K562 (cell line): ENCODE data around the gene SH2D3A. TPM values are rescaled to one million over a fixed set of nuclear protein-coding genes. Genes with fewer than 3 reads are reported as not detected.

Experiments used
- DPF2 ChIP-seq: fragments of 450-650 bp; IDR thresholded peaks from 2 replicates; pipeline ENCODE4 v1.6.1; 2016
- ESRRB ChIP-seq: fragments of 250-450 bp; sonication (Bioruptor Pico); IDR thresholded peaks from 2 replicates; pipeline ENCODE4 v1.5.0; 2020; ENCODE audit warnings: mild to moderate bottlenecking, moderate library complexity, borderline replicate concordance
- FOXM1 ChIP-seq, 2 experiments: fragments of 450-650 bp in 1 of 2; sonication (generic) in 1 of 2; formaldehyde crosslinking in 1 of 2; IDR thresholded peaks; 2 replicates each; pipeline versions ENCODE4 v1.6.1 to v1.9.0; 2017 to 2022; ENCODE audit warnings: low read depth in 2 of 2, mild to moderate bottlenecking in 2 of 2, missing genetic modification reagents in 1 of 2, moderate library complexity in 1 of 2
- HDAC3 ChIP-seq: fragments of 450-650 bp; IDR thresholded peaks from 2 replicates; pipeline ENCODE4 v1.6.1; 2018; ENCODE audit warnings: borderline replicate concordance, mild to moderate bottlenecking, moderate library complexity; ENCODE audit not compliant: partially characterized antibody
- KLF1 ChIP-seq: fragments of 450-650 bp; IDR thresholded peaks from 2 replicates; pipeline ENCODE4 v1.6.1; 2016; ENCODE audit warnings: missing genetic modification characterization, missing compliant biosample characterization
- MTA1 ChIP-seq: fragments of 450-650 bp; IDR thresholded peaks from 2 replicates; pipeline ENCODE4 v1.6.1; 2017; ENCODE audit warnings: borderline replicate concordance
- NR0B1 ChIP-seq: fragments of 450-650 bp; IDR thresholded peaks from one replicate; pipeline ENCODE4 v1.6.1; 2018; ENCODE audit warnings: mild to moderate bottlenecking, moderate library complexity; ENCODE audit not compliant: partially characterized antibody
- POLR2AphosphoS5 ChIP-seq: IDR thresholded peaks from 2 replicates; pipeline ENCODE4 v1.6.1; 2011; ENCODE audit warnings: mild to moderate bottlenecking, low read depth, low read length, moderate library complexity; ENCODE audit not compliant: control insufficient read depth, insufficient read depth
- POLR2H ChIP-seq: IDR thresholded peaks from 2 replicates; pipeline ENCODE4 v1.6.1; 2016; ENCODE audit warnings: missing genetic modification characterization, low read depth, mild to moderate bottlenecking, control low read depth, missing compliant biosample characterization, moderate library complexity
- SMAD4 ChIP-seq: fragments of 250-450 bp; sonication (Bioruptor Pico); conservative IDR thresholded peaks from 2 replicates; pipeline ENCODE4 v1.8.0; 2021; ENCODE audit warnings: inconsistent platforms, mild to moderate bottlenecking, moderate library complexity
- SUPT5H ChIP-seq: fragments of 450-650 bp; IDR thresholded peaks from 2 replicates; pipeline ENCODE4 v1.6.1; 2016
- U2AF1 ChIP-seq: fragments of 200-400 bp; formaldehyde crosslinking; optimal IDR thresholded peaks from 2 replicates; pipeline ENCODE3; 2017; ENCODE audit warnings: mild to moderate bottlenecking, low read depth, low read length, moderate library complexity
- ZNF253 ChIP-seq: fragments of 250-450 bp; sonication (Bioruptor Pico); conservative IDR thresholded peaks from 2 replicates; pipeline ENCODE4 v1.6.1; 2021; ENCODE audit warnings: mild to moderate bottlenecking
- polyA plus RNA-seq, 8 experiments: library from polyadenylated mRNA; depleted of rRNA in 4 of 8; stranded (reverse) in 5 of 8; unstranded in 3 of 8; fragments of >200 nt; fragmentation: Nextera tagmentation in 2 of 8; fragmentation: Illumina TruSeq in 1 of 8; extraction: Ambion mirVana in 2 of 8; extraction: Trizol in 1 of 8; gene quantifications; 2 replicates each; pipeline versions ENCODE4 v1.2.1 to v1.2.3, GENCODE V29; 2011 to 2014; ENCODE audit warnings: inconsistent platforms in 1 of 8, missing spikeins in 1 of 8
- total RNA-seq, 7 experiments: library from RNA; depleted of rRNA in 6 of 7; stranded (reverse); fragments of >200 nt in 6 of 7; fragmentation: Illumina TruSeq in 2 of 7; extraction: Trizol in 2 of 7; gene quantifications; 2 replicates each; pipeline versions ENCODE4 v1.2.1 to v1.2.3, GENCODE V29; 2011 to 2021; ENCODE audit warnings: low replicate concordance in 1 of 7
- TF ChIP-seq, protein P1 (sequence below), 2 experiments: fragments of 450-650 bp; IDR thresholded peaks; 2 replicates each; pipeline ENCODE4 v1.6.1; 2018; ENCODE audit warnings: mild to moderate bottlenecking in 2 of 2, low read depth in 1 of 2; ENCODE audit not compliant: partially characterized antibody in 2 of 2
- TF ChIP-seq, protein P2 (sequence below), 3 experiments: fragments of 200-800 bp in 1 of 3; sonication (Bioruptor generic) in 1 of 3; sonication (generic) in 1 of 3; formaldehyde crosslinking in 1 of 3; IDR thresholded peaks; 2 replicates each; pipeline versions ENCODE4 v1.6.1 to v1.8.0; 2016 to 2022; ENCODE audit warnings: mild to moderate bottlenecking in 2 of 3, missing compliant biosample characterization in 2 of 3, missing genetic modification characterization in 2 of 3, missing genetic modification reagents in 1 of 3
- TF ChIP-seq, protein P3 (sequence below): fragments of 450-650 bp; IDR thresholded peaks from 2 replicates; pipeline ENCODE4 v1.6.1; 2016; ENCODE audit warnings: borderline replicate concordance

SH2D3A gene
- total and polyA plus RNA-seq, 9 of the 15 experiments (the other 6 are each of a cell fraction or from before 2014, with no cell fraction given), result 0.75 to 26.3 (median 8.9) TPM

GRCh38 chr19:6737284-6737872 is 29.9 kb downstream of the SH2D3A start, which contains the start of gene GPR108 (continued):
- TF ChIP-seq HDAC3 (peak; percentile 11), NR0B1 (no peak), DPF2 (no peak), FOXM1 (IDR thresholded peaks at IDR 0.05; ENCODE audit: low read depth) (peak; percentile 78), FOXM1 (CRISPR knock-in tag; IDR thresholded peaks at IDR 0.05; ENCODE audit: low read depth) (no peak), SMAD4 (no peak; the same call in 1 of the 2 replicates), SUPT5H (no peak), POLR2H (tag) (no peak), POLR2AphosphoS5 (no peak), ESRRB (no peak), KLF1 (tag) (peak; percentile 86; the same call in 1 of the 2 replicates), MTA1 (no peak), U2AF1 (peak; percentile 80), ZNF253 (CRISPR knock-in tag) (no peak)
- TF ChIP-seq, protein P1, sequence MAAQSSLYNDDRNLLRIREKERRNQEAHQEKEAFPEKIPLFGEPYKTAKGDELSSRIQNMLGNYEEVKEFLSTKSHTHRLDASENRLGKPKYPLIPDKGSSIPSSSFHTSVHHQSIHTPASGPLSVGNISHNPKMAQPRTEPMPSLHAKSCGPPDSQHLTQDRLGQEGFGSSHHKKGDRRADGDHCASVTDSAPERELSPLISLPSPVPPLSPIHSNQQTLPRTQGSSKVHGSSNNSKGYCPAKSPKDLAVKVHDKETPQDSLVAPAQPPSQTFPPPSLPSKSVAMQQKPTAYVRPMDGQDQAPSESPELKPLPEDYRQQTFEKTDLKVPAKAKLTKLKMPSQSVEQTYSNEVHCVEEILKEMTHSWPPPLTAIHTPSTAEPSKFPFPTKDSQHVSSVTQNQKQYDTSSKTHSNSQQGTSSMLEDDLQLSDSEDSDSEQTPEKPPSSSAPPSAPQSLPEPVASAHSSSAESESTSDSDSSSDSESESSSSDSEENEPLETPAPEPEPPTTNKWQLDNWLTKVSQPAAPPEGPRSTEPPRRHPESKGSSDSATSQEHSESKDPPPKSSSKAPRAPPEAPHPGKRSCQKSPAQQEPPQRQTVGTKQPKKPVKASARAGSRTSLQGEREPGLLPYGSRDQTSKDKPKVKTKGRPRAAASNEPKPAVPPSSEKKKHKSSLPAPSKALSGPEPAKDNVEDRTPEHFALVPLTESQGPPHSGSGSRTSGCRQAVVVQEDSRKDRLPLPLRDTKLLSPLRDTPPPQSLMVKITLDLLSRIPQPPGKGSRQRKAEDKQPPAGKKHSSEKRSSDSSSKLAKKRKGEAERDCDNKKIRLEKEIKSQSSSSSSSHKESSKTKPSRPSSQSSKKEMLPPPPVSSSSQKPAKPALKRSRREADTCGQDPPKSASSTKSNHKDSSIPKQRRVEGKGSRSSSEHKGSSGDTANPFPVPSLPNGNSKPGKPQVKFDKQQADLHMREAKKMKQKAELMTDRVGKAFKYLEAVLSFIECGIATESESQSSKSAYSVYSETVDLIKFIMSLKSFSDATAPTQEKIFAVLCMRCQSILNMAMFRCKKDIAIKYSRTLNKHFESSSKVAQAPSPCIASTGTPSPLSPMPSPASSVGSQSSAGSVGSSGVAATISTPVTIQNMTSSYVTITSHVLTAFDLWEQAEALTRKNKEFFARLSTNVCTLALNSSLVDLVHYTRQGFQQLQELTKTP (IDR thresholded peaks at IDR 0.05; ENCODE audit: low read depth in 1 of 2, partially characterized antibody in 2 of 2), result no peak
- TF ChIP-seq, protein P2, sequence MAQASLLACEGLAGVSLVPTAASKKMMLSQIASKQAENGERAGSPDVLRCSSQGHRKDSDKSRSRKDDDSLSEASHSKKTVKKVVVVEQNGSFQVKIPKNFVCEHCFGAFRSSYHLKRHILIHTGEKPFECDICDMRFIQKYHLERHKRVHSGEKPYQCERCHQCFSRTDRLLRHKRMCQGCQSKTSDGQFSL (CRISPR knock-in tag; IDR thresholded peaks at IDR 0.05), result no peak; the same call in 1 of the 2 replicates
- TF ChIP-seq, protein P2 (tag; IDR thresholded peaks at IDR 0.05), result no peak
- TF ChIP-seq, protein P3, sequence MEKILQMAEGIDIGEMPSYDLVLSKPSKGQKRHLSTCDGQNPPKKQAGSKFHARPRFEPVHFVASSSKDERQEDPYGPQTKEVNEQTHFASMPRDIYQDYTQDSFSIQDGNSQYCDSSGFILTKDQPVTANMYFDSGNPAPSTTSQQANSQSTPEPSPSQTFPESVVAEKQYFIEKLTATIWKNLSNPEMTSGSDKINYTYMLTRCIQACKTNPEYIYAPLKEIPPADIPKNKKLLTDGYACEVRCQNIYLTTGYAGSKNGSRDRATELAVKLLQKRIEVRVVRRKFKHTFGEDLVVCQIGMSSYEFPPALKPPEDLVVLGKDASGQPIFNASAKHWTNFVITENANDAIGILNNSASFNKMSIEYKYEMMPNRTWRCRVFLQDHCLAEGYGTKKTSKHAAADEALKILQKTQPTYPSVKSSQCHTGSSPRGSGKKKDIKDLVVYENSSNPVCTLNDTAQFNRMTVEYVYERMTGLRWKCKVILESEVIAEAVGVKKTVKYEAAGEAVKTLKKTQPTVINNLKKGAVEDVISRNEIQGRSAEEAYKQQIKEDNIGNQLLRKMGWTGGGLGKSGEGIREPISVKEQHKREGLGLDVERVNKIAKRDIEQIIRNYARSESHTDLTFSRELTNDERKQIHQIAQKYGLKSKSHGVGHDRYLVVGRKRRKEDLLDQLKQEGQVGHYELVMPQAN, result no peak
